CD4-positive, CD25-positive, alpha-beta regulatory T cell (primary cell): ENCODE measurements around the gene SLK. TPM values are rescaled to one million over a fixed set of nuclear protein-coding genes. Genes with fewer than 3 reads are reported as not detected.

Experiments used
- ATAC-seq, 2 donors: fragments of 150-1000 bp; cut with Tn5 transposase; one replicate each; pipeline ENCODE4 v1.10.0; 2021; ENCODE audit warnings: low read depth in 2 of 2, moderate number of reproducible peaks in 2 of 2, moderate library complexity in 1 of 2
- DNase-seq, 3 donors: peaks; one replicate each; pipeline versions ENCODE4 v3.0.0 to v3.0.0-alpha.2; 2012 to 2022; ENCODE audit warnings: mixed read lengths in 1 of 3
- H3K27ac ChIP-seq: one replicate; pipeline ENCODE4 v1.7.0; 2013; ENCODE audit warnings: mild to moderate bottlenecking, low read length; ENCODE audit not compliant: insufficient read depth, poor library complexity, severe bottlenecking
- H3K27me3 ChIP-seq: one replicate; pipeline ENCODE4 v1.7.0; 2013; ENCODE audit warnings: low read length; ENCODE audit not compliant: control insufficient read depth, insufficient read depth
- H3K36me3 ChIP-seq: one replicate; pipeline ENCODE4 v1.7.0; 2013; ENCODE audit warnings: mild to moderate bottlenecking, low read length, moderate library complexity; ENCODE audit not compliant: control insufficient read depth, insufficient read depth
- H3K4me1 ChIP-seq: 2 replicates; pipeline ENCODE4 v1.7.0; 2013; ENCODE audit warnings: mild to moderate bottlenecking, low read length; ENCODE audit not compliant: insufficient read depth, control insufficient read depth, poor library complexity, severe bottlenecking
- H3K4me3 ChIP-seq: one replicate; pipeline ENCODE4 v1.7.0; 2013; ENCODE audit warnings: low read depth, mild to moderate bottlenecking, low read length, moderate library complexity
- H3K9me3 ChIP-seq, 2 experiments: 1 replicate in 1 of 2; 2 replicates in 1 of 2; pipeline ENCODE4 v1.7.0; 2013; ENCODE audit warnings: low read length in 2 of 2, mild to moderate bottlenecking in 1 of 2, moderate library complexity in 1 of 2; ENCODE audit not compliant: control insufficient read depth in 2 of 2
- H3K27ac Mint-ChIP-seq, 3 donors: one replicate each; pipeline ENCODE4 v1.8.0; 2020 to 2022; ENCODE audit warnings: mild to moderate bottlenecking in 3 of 3, mixed read lengths in 3 of 3, moderate library complexity in 2 of 3
- H3K27me3 Mint-ChIP-seq: one replicate; pipeline ENCODE4 v1.8.0; 2022; ENCODE audit warnings: mild to moderate bottlenecking, mixed read lengths
- H3K36me3 Mint-ChIP-seq: one replicate; pipeline ENCODE4 v1.8.0; 2020; ENCODE audit warnings: mixed read lengths
- H3K4me1 Mint-ChIP-seq, 4 donors: one replicate each; pipeline ENCODE4 v1.8.0; 2020 to 2022; ENCODE audit warnings: mixed read lengths in 4 of 4, mild to moderate bottlenecking in 1 of 4
- H3K4me3 Mint-ChIP-seq, 4 donors: one replicate each; pipeline ENCODE4 v1.8.0; 2020 to 2022; ENCODE audit warnings: mild to moderate bottlenecking in 4 of 4, mixed read lengths in 4 of 4, moderate library complexity in 3 of 4
- H3K9me3 Mint-ChIP-seq, 7 donors: one replicate each; pipeline ENCODE4 v1.8.0; 2020 to 2022; ENCODE audit warnings: mixed read lengths in 7 of 7, mild to moderate bottlenecking in 3 of 7, moderate library complexity in 2 of 7
- polyA plus RNA-seq, 4 donors: library from polyadenylated mRNA; unstranded; fragments of 300-500 nt; fragmentation: Illumina TruSeq; gene quantifications; one replicate each; pipeline ENCODE4 v1.2.3, GENCODE V29; 2021
- total RNA-seq: library from RNA; stranded (reverse); gene quantifications from one replicate; pipeline ENCODE4 v1.2.3, GENCODE V29; 2022

The SLK gene
- total and polyA plus RNA-seq, 5 donors from 2014 or later = 3.2 to 23.5 (median 3.4) TPM

DNA sequence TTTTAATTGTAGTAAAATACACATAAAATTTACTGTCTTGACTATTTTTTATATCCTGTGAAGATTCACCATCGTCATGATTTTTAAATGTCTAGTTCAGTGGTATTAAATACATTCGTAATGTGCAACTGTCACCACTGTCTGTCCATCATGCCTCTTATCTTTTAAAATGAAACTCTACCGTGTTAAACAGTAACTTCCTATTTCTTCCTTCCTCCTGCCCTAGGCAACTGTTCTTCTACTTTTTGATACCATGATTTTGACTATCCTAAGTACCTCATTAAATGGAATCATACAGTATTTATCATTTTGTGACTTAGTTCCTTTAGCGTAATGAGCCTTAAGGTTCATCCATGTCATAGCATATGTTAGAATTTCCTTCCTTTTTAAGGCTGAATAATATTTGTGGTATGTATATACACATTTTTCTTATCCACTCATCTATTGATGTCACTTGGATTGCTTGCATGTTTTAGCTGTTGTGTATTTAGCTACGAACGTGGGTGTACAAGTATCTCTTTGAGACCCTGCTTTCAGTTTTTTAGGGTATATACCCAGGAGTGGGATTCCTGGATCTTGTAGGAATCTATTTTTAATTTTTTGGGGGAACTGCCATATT is 13.5 kb downstream of the SLK start:
- H3K27ac Mint-ChIP-seq = no peak overlapping the region
- ATAC-seq = no peak
- peak overlapping the region in 2 of 4 donors; percentile 0 to 74 for H3K4me3 Mint-ChIP-seq

DNA sequence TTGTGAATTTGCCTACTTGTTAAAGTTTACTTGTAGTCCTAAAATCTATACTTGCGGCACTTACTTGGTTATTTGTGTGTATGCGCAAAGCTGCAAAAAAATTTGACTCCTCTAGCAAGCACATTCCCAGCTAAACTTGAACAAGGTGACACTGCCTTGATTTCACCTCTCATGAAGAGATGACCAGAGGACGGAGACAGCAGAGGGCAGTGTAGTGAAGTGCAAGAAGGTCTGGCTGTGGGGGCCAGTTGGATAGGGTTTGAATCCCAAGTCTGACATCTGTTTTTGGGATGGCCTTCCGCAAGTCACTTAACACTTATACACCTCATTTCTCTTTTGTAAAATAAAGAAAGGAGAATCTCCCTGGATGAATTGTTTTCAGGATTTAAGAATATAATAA is 15.7 kb downstream of the SLK start:
- H3K4me3 ChIP-seq = peak overlapping the region; percentile 63
- DNase-seq = no peak

More for the DNA sequence above, 13.5 kb downstream of the SLK start:
- no peaks in the 10 kb centered on the region for H3K9me3 ChIP-seq
- Mint-ChIP-seq H3K9me3 (peaks cover 0 to 2% (median 0%) of the 10 kb centered on the region in 7 donors), H3K4me1 (peaks cover 48 to 74% (median 60%) of the 10 kb centered on the region in 4 donors), H3K27me3 (no peaks in the 10 kb centered on the region), H3K36me3 (no peaks in the 10 kb centered on the region)
- H3K4me1 ChIP-seq = peaks cover 25% of the 10 kb centered on the region
- no peak overlapping the region for H3K27ac ChIP-seq
- DNase-seq = no peak
- peaks cover 3% of the 10 kb centered on the region for H3K36me3 ChIP-seq
- peak overlapping the region; percentile 4 for H3K4me3 ChIP-seq
- no peaks in the 10 kb centered on the region for H3K27me3 ChIP-seq

DNA sequence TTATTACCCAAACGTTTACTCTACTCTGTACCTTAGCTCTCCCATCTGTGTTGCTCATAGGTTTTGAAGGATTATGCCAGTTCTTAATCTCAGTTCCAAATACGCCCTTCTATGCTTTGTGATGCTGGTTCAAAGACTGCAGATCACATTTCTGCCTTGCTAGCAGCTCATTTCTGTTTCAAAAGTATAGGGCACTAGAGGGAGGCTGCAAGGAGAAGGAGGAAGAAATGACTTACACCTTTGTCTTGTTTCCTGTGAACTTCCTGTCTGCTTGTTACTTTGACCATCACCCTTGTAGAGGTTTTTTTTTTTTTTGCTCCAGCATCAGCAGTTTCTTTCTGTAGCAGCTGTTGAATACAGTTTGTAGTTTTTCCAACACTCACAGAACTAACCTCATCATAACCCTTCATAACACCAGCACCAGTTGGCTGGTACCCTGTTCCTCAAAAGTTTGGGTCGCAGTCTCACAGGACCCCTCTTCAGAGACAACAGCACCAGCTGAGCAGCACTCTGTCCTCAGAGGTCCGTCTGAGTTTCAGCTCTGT is 16.5 kb downstream of the SLK start:
- no peaks in the 10 kb centered on the region for H3K27me3 Mint-ChIP-seq
- no peaks in the 10 kb centered on the region for H3K36me3 Mint-ChIP-seq
- no peaks in the 10 kb centered on the region for H3K9me3 ChIP-seq
- ATAC-seq (peak; percentile 77 to 78), DNase-seq (peak in 2 of 3 donors; percentile 25 to 75)
- H3K9me3 Mint-ChIP-seq = peaks cover 0 to 2% (median 0%) of the 10 kb centered on the region in 7 donors
- H3K4me3 ChIP-seq = peak overlapping the region; percentile 63
- peaks cover 32% of the 10 kb centered on the region for H3K4me1 ChIP-seq
- H3K4me3 Mint-ChIP-seq = peak overlapping the region; percentile 40 to 59 (median 49)
- H3K27me3 ChIP-seq = no peaks in the 10 kb centered on the region
- H3K27ac Mint-ChIP-seq = peak overlapping the region; percentile 17 to 80 (median 52)
- peaks cover 58 to 78% (median 68%) of the 10 kb centered on the region in 4 donors for H3K4me1 Mint-ChIP-seq
- no peaks in the 10 kb centered on the region for H3K36me3 ChIP-seq
- H3K27ac ChIP-seq = peak overlapping the region; percentile 72

More for the DNA sequence above, 15.7 kb downstream of the SLK start:
- Mint-ChIP-seq H3K27me3 (no peaks in the 10 kb centered on the region), H3K4me3 (peak overlapping the region in 1 of 4 donors; percentile 50), H3K4me1 (peaks cover 52 to 74% (median 65%) of the 10 kb centered on the region in 4 donors), H3K36me3 (no peaks in the 10 kb centered on the region), H3K9me3 (peaks cover 0 to 2% (median 0%) of the 10 kb centered on the region in 7 donors), H3K27ac (peak overlapping the region; percentile 50 to 80 (median 52))
- Histone ChIP-seq H3K27ac (no peak overlapping the region), H3K36me3 (no peaks in the 10 kb centered on the region), H3K4me1 (peaks cover 35% of the 10 kb centered on the region), H3K27me3 (no peaks in the 10 kb centered on the region), H3K9me3 (no peaks in the 10 kb centered on the region)
- ATAC-seq = no peak

DNA sequence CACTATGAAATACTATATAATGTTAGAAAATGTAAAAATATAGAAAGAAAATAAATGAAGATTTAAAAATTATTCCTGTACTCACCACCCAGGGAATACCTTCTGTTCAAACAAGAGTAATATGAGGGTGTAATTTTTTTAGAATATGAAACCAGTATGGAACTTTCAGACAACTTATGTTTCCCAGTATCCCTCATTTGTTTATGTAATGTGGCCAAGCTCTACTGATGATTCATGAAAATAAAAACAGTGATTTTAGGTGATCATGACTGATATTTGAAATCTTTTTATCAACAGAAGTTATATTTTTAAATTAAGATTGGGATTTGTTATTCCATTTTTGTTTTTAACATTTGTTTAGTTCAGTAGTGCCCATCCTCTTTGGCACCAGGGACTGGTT is 18.8 kb downstream of the SLK start:
- H3K4me3 ChIP-seq = no peak overlapping the region
- peaks cover 32% of the 10 kb centered on the region for H3K4me1 ChIP-seq
- no peak overlapping the region for H3K4me3 Mint-ChIP-seq
- H3K36me3 ChIP-seq = no peaks in the 10 kb centered on the region
- H3K4me1 Mint-ChIP-seq = peaks cover 53 to 83% (median 71%) of the 10 kb centered on the region in 4 donors
- H3K27me3 Mint-ChIP-seq = no peaks in the 10 kb centered on the region
- no peak overlapping the region for H3K27ac Mint-ChIP-seq
- H3K27me3 ChIP-seq = no peaks in the 10 kb centered on the region
- DNase-seq (no peak), ATAC-seq (no peak)
- no peaks in the 10 kb centered on the region for H3K9me3 Mint-ChIP-seq
- no peak overlapping the region for H3K27ac ChIP-seq
- H3K36me3 Mint-ChIP-seq = peaks cover 1% of the 10 kb centered on the region
- H3K9me3 ChIP-seq = no peaks in the 10 kb centered on the region

DNA sequence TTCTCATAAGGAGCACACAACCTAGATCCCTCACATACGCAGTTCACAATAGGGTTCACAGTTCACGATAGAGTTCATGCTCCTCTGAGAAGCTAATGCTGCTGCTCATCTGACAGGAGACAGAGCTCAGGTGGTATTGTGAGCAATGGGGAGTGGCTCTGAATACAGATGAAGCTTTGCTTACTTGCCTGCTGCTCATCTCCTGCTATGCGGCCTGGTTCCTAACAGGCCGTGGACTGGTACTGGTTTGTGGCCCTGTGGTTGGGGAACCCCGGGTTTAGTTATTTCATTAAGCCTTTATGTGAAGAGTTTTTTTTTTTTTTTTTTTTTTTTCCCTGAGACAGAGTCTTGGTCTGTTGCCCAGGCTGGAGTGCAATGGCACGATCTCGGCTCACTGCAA is 19.4 kb downstream of the SLK start:
- DNase-seq (no peak), ATAC-seq (no peak)
- no peak overlapping the region for H3K27ac Mint-ChIP-seq
- peaks cover 3% of the 10 kb centered on the region for H3K36me3 Mint-ChIP-seq
- peaks cover 32% of the 10 kb centered on the region for H3K4me1 ChIP-seq
- peaks cover 47 to 78% (median 65%) of the 10 kb centered on the region in 4 donors for H3K4me1 Mint-ChIP-seq
- no peaks in the 10 kb centered on the region for H3K9me3 Mint-ChIP-seq
- H3K27me3 Mint-ChIP-seq = no peaks in the 10 kb centered on the region
- peaks cover 3% of the 10 kb centered on the region for H3K36me3 ChIP-seq
- no peak overlapping the region for H3K27ac ChIP-seq
- H3K4me3 Mint-ChIP-seq = peak overlapping the region in 2 of 4 donors; percentile 22 to 42
- no peak overlapping the region for H3K4me3 ChIP-seq
- no peaks in the 10 kb centered on the region for H3K27me3 ChIP-seq
- H3K9me3 ChIP-seq = no peaks in the 10 kb centered on the region

DNA sequence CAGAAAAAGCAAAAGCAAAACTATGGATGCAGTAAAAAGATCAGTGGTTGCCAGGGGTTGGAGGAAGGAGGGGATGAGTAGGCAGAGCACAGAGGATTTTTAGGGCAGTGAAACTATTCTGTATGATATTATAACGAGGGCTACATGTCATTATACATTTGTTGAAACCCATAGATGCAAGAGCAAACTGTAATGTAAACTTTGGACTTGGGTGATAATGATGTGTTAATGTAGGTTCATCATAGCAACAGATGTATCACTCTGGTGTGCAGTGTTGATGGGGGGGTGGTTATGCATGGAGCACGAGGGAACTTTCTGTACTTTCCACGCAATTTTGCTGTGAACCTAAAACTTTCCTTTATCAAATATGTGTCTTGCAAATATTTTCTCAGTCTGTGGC is 23.2 kb downstream of the SLK start:
- Mint-ChIP-seq H3K9me3 (no peaks in the 10 kb centered on the region), H3K36me3 (peaks cover 16% of the 10 kb centered on the region), H3K4me1 (peaks cover 22 to 52% (median 41%) of the 10 kb centered on the region in 4 donors), H3K27me3 (no peaks in the 10 kb centered on the region), H3K4me3 (no peak overlapping the region), H3K27ac (peak overlapping the region in 2 of 3 donors; percentile 15 to 66)
- H3K36me3 ChIP-seq = peaks cover 15% of the 10 kb centered on the region
- no peak overlapping the region for H3K4me3 ChIP-seq
- ATAC-seq = no peak
- peaks cover 10% of the 10 kb centered on the region for H3K4me1 ChIP-seq
- H3K27me3 ChIP-seq = no peaks in the 10 kb centered on the region
- DNase-seq = no peak
- no peak overlapping the region for H3K27ac ChIP-seq
- H3K9me3 ChIP-seq = no peaks in the 10 kb centered on the region

DNA sequence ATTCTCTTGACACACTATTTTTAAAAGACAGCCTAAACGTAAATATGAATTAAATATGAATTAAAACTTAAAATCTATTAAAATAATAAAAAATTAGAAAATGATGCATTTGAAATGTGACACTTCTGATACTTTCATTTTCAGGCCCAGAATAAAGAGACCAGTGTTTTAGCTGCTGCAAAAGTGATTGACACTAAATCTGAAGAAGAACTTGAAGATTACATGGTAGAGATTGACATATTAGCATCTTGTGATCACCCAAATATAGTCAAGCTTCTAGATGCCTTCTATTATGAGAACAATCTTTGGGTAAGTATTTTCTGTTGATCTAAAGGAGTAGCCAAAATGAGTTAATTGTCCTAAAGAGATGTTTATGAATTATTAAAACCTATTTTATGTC is 23.6 kb downstream of the SLK start:
- peaks cover 16% of the 10 kb centered on the region for H3K36me3 Mint-ChIP-seq
- H3K27ac Mint-ChIP-seq = peak overlapping the region in 1 of 3 donors; percentile 66

More for the DNA sequence above, 23.6 kb downstream of the SLK start:
- H3K4me3 Mint-ChIP-seq = no peak overlapping the region
- no peaks in the 10 kb centered on the region for H3K27me3 ChIP-seq
- no peak overlapping the region for H3K4me3 ChIP-seq
- H3K36me3 ChIP-seq = peaks cover 15% of the 10 kb centered on the region
- no peaks in the 10 kb centered on the region for H3K9me3 ChIP-seq
- peaks cover 9% of the 10 kb centered on the region for H3K4me1 ChIP-seq
- no peaks in the 10 kb centered on the region for H3K9me3 Mint-ChIP-seq
- no peak for ATAC-seq
- no peaks in the 10 kb centered on the region for H3K27me3 Mint-ChIP-seq
- DNase-seq = no peak
- peaks cover 23 to 52% (median 39%) of the 10 kb centered on the region in 4 donors for H3K4me1 Mint-ChIP-seq
- H3K27ac ChIP-seq = no peak overlapping the region
